ENCODE measurements around the gene C11orf16. TPM values are rescaled to one million over a fixed set of nuclear protein-coding genes. Genes with fewer than 3 reads are reported as not detected.

C11orf16 gene
- total RNA-seq, 1 experiment from 2014 or later: 0.42 TPM

- TF ChIP-seq, protein P1, sequence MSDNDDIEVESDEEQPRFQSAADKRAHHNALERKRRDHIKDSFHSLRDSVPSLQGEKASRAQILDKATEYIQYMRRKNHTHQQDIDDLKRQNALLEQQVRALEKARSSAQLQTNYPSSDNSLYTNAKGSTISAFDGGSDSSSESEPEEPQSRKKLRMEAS (CRISPR knock-in tag; IDR thresholded peaks at IDR 0.05): peak; percentile 52; the same call in 1 of the 2 replicates
- peak; percentile 2; the same call in 1 of the 2 replicates for TF ChIP-seq ZNF423 (CRISPR knock-in tag; IDR thresholded peaks at IDR 0.05)
- no peak for TF ChIP-seq ZNF416 (CRISPR knock-in tag; IDR thresholded peaks at IDR 0.05)
- peak; percentile 16; the same call in 1 of the 2 replicates for TF ChIP-seq FOXP4 (CRISPR knock-in tag; IDR thresholded peaks at IDR 0.05)
- TF ChIP-seq AFF4 (CRISPR knock-in tag; IDR thresholded peaks at IDR 0.05; ENCODE audit: borderline replicate concordance): no peak
- TF ChIP-seq ERG (CRISPR knock-in tag; IDR thresholded peaks at IDR 0.05): no peak
- TF ChIP-seq ELF4 (CRISPR knock-in tag; IDR thresholded peaks at IDR 0.05; ENCODE audit: low read depth): no peak; the same call in 1 of the 2 replicates
- 0 out of 2 replicates have a peak, but pooled peaks have one; percentile 25 for TF ChIP-seq TEAD1 (CRISPR knock-in tag; IDR thresholded peaks at IDR 0.05)
- TF ChIP-seq SP1 (CRISPR knock-in tag; conservative IDR thresholded peaks at IDR 0.05): 0 out of 2 replicates have a peak, but pooled peaks have one; percentile 23
- TF ChIP-seq CREB1 (CRISPR knock-in tag; IDR thresholded peaks at IDR 0.05): no peak
- peak; percentile 75; the same call in 1 of the 2 replicates for TF ChIP-seq E2F5 (CRISPR knock-in tag; IDR thresholded peaks at IDR 0.05)
- TF ChIP-seq MXD4 (CRISPR knock-in tag; IDR thresholded peaks at IDR 0.05; ENCODE audit: borderline replicate concordance): no peak
- 0 out of 2 replicates have a peak, but pooled peaks have one; percentile 16 for TF ChIP-seq ZNF219 (CRISPR knock-in tag; IDR thresholded peaks at IDR 0.05; ENCODE audit: borderline replicate concordance)
- TF ChIP-seq ZNF425 (CRISPR knock-in tag; conservative IDR thresholded peaks at IDR 0.05): no peak
- TF ChIP-seq NFATC4 (CRISPR knock-in tag; IDR thresholded peaks at IDR 0.05): no peak
- no peak for TF ChIP-seq ZNF396 (CRISPR knock-in tag; IDR thresholded peaks at IDR 0.05; ENCODE audit: borderline replicate concordance)
- peak; percentile 93; the same call in 1 of the 2 replicates for TF ChIP-seq HMGXB4 (CRISPR knock-in tag; IDR thresholded peaks at IDR 0.05)
- no peak for TF ChIP-seq ZNF532 (CRISPR knock-in tag; IDR thresholded peaks at IDR 0.05; ENCODE audit: borderline replicate concordance)
Observed at GRCh38 chr11:8870411-8871170, 62.2 kb downstream of the C11orf16 start (continued).

Data from WTC11 (cell line).